PFSK-1 (cell line): ENCODE data around the gene PKP1.

ENCODE experiments used
- FOXP2 ChIP-seq: optimal IDR thresholded peaks from 2 replicates; pipeline ENCODE3; 2011; ENCODE audit warnings: borderline replicate concordance, control low read depth, inconsistent platforms; ENCODE audit not compliant: insufficient read depth; ENCODE audit errors: extremely low read length, extremely low read depth
- POLR2AphosphoS5 ChIP-seq: IDR thresholded peaks from 2 replicates; pipeline ENCODE4 v1.6.1; 2012; ENCODE audit warnings: low read depth, mild to moderate bottlenecking, control low read depth, low read length, moderate library complexity
- SIN3A ChIP-seq: IDR thresholded peaks from 2 replicates; pipeline ENCODE4 v1.6.1; 2012; ENCODE audit warnings: mild to moderate bottlenecking, low read length, moderate library complexity, borderline replicate concordance; ENCODE audit not compliant: insufficient read depth
- TAF1 ChIP-seq: IDR thresholded peaks from 2 replicates; pipeline ENCODE4 v1.6.1; 2012; ENCODE audit warnings: low read length, control low read depth, borderline replicate concordance; ENCODE audit not compliant: insufficient read depth
- TF ChIP-seq, protein P1 (sequence below), 2 experiments: IDR thresholded peaks; 2 replicates each; pipeline versions ENCODE4 v1.6.1 to v1.8.0; 2011 to 2012; ENCODE audit warnings: low read depth in 2 of 2, low read length in 2 of 2, control low read depth in 1 of 2, inconsistent platforms in 1 of 2, mild to moderate bottlenecking in 1 of 2, moderate library complexity in 1 of 2; ENCODE audit not compliant: insufficient read depth in 1 of 2

PKP1 gene

DNA sequence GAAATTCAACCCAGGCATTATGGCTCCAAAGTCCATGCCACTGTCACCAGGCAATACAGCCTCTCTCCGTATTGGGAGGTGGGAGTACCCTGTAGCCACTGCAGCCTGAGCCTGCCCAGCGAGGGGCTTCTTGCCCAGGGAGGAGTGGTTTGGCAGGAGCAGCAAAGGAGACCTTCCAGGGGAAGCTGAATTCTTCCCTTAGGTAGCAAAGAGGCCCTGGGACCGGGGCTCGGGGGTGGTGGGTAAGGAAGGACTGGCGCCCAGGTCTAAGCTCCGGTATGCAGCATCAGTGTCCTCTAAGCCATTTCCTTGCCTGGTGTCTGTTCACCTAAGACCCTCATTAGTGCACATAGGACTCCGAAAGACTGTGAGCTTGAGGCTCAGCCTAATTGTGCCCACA lies 77.2 kb downstream of the PKP1 start:
- no peak for TF ChIP-seq SIN3A
- no peak for TF ChIP-seq POLR2AphosphoS5
- TF ChIP-seq, protein P1, sequence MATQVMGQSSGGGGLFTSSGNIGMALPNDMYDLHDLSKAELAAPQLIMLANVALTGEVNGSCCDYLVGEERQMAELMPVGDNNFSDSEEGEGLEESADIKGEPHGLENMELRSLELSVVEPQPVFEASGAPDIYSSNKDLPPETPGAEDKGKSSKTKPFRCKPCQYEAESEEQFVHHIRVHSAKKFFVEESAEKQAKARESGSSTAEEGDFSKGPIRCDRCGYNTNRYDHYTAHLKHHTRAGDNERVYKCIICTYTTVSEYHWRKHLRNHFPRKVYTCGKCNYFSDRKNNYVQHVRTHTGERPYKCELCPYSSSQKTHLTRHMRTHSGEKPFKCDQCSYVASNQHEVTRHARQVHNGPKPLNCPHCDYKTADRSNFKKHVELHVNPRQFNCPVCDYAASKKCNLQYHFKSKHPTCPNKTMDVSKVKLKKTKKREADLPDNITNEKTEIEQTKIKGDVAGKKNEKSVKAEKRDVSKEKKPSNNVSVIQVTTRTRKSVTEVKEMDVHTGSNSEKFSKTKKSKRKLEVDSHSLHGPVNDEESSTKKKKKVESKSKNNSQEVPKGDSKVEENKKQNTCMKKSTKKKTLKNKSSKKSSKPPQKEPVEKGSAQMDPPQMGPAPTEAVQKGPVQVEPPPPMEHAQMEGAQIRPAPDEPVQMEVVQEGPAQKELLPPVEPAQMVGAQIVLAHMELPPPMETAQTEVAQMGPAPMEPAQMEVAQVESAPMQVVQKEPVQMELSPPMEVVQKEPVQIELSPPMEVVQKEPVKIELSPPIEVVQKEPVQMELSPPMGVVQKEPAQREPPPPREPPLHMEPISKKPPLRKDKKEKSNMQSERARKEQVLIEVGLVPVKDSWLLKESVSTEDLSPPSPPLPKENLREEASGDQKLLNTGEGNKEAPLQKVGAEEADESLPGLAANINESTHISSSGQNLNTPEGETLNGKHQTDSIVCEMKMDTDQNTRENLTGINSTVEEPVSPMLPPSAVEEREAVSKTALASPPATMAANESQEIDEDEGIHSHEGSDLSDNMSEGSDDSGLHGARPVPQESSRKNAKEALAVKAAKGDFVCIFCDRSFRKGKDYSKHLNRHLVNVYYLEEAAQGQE (IDR thresholded peaks at IDR 0.05; ENCODE audit: insufficient read depth in 1 of 2, low read depth in 2 of 2, low read length in 2 of 2), result no peak
- TF ChIP-seq TAF1, result no peak
- no peak for TF ChIP-seq FOXP2

DNA sequence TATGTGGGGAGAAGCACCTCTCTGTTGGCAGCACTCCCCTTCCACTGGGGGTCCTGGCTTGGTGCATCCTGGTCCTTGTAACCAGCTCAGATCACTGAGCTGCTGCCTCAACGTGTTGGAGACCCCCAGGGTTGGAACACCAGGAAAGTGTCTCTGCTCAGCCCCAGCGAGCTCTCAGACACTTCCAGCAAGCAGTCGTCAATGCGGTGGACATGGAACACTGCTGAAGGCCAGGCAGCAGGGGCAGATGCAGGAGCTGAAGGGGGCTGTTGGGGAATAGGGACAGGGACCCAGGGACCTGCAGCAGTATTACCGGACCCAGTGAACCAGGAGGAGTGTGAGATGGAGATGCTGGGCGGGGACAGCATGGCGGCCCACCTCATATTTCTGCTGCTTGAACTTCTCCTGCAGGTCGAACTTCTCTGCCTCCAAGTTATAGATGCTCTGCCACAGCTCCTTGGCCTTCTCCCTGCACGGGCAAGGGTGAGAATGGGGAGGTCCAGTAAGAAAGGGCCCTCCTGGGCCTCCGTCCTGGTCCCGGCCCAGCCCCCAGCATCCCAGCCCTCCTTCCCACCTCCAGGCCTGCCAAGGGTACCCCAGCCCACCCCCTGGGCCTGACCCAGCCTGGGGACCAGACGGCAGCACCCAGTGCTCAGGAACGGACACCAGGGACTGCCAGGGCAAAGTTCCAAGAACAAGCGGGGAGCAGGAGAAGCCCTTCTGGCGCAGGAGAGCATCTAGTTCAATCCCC lies 77.8 kb downstream of the PKP1 start:
- TF ChIP-seq, protein P1 (IDR thresholded peaks at IDR 0.05; ENCODE audit: insufficient read depth in 1 of 2, low read depth in 2 of 2, low read length in 2 of 2), result no peak
- TF ChIP-seq SIN3A (no peak), TAF1 (no peak), POLR2AphosphoS5 (no peak), FOXP2 (no peak)

DNA sequence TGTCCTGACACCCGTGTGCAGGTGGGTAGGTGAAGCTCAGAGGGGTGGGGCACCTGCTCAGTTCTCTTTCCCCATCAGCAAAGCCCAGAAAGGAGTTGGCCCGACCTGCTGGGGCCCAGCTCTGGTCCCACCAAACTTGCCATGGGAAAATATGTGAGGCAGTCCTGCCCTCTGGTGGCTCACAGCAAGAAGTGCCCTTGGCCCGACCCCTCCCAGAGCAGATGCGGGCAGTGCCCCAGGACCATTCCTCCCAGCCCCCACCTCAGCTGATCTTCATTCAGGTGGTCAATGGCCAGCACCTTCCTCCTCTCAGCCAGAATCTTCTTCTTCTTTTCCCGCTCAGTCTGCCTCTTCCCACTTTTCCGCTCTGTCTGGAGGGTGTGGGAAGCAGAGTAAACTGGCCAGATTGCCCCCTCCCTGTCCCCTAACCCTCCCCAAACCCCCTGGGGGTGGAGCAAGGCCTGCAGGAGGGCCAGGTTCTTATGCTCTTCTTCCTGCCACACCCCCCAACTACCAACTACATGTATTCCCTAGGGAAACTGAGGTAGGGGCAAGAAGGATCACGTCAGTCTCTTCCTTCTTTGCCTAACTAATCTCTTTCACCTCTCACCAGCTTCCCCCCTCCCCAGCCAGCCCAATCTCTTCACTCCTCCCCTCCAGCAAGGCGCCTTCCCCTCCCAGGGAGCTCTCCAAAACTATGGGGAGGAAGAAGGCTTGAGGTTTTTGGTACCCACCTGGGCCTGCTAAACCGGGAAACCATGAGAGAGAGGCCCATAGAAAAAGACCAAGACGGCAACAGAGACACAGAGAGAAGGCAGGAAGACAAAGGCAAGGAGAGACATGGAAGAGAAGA lies 78.6 kb downstream of the PKP1 start:
- TF ChIP-seq SIN3A, result no peak
- no peak for TF ChIP-seq TAF1
- no peak for TF ChIP-seq FOXP2
- TF ChIP-seq POLR2AphosphoS5, result no peak
- TF ChIP-seq, protein P1 (IDR thresholded peaks at IDR 0.05; ENCODE audit: insufficient read depth in 1 of 2, low read depth in 2 of 2, low read length in 2 of 2), result no peak

DNA sequence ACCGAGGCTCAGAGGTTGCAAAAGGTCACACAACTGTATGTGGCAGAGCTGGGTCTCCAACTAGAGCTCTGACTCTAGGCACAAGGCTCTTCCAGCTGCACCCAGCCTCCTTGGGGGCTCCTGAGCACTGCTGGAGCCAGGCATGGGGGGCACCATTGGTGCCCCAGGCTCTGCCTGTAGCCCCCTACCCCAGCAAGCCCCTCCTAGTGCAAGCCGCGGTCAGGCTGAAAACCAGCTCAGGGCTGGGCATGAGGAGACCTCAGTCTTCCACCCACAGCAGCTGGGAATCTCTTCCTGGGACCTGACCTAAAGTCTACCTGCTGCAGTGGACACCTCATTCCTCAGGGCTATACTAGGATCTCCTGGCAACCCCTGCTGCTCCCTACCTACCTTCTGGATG lies 79.6 kb downstream of the PKP1 start:
- TF ChIP-seq SIN3A, result no peak
- TF ChIP-seq, protein P1 (IDR thresholded peaks at IDR 0.05; ENCODE audit: insufficient read depth in 1 of 2, low read depth in 2 of 2, low read length in 2 of 2), result no peak
- TF ChIP-seq TAF1, result no peak
- no peak for TF ChIP-seq POLR2AphosphoS5
- no peak for TF ChIP-seq FOXP2
